GM21423 (cell line): ENCODE data around the gene RPS6KA5.
A peak's percentile ranks its signal among the peaks of the same experiment; 100 is the strongest.
"Not testable (repeated sequence)": the region's sequence is repeated elsewhere in the genome, so short reads cannot be mapped to it uniquely, and the experiment has no call there.

Experiments used
- ATAC-seq: cut with Tn5 transposase; IDR thresholded peaks from one replicate; pipeline ENCODE4 v1.9.1; 2021; ENCODE audit warnings: mild to moderate bottlenecking, moderate library complexity; ENCODE audit not compliant: unreplicated experiment

The RPS6KA5 gene

DNA sequence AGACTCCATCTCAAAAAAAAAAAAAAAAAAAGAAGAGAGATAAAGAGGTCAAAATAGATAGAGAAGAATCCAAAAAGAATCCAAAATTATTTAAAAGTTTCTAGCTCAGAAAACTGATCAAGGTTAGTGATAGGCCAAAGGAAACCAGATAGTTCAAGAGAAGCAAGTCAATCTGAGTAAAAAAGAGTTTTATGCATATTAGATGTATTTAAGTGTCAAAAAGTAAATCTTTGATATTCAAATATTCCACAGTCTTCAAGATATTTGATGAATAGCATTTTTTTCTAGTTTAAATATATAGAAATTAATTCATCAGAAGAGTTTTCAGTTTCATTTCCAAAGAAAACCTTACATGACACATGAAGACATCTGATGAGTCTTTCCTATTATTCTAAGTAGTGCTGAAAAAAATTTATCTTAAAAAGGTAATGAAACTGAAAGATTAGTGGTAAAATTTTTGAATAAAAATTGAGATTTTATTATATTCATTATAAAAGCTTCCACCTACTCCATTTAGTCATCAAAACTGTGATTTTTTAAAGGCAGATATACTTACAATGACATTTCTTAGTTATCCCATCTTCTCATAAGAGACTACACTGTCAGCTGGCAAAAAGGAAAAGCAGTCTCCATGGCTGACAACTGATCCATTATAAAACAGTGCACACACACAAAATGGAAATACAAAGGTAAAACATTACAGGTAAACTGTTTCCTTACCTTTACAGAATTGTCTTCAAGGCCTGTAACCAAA lies 68.6 kb downstream of the RPS6KA5 start:
- no peak for ATAC-seq

DNA sequence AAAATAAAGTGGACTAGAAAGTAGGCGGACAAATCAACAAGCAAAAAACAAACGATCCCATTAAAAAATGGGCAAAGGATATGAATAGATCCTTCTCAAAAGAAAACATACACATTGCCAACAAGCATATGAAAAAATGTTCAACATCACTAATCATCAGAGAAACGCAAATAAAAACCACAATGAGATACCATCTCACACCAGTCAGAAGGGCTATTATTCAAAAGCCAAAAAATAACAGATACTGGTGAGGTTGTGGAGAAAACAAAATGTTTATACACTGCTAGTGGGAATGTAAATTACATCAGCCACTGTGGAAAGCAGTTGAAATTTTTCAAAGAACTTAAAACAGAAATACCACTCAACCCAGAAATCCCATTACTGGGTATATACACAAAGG lies 70.3 kb downstream of the RPS6KA5 start:
- ATAC-seq: no peak

DNA sequence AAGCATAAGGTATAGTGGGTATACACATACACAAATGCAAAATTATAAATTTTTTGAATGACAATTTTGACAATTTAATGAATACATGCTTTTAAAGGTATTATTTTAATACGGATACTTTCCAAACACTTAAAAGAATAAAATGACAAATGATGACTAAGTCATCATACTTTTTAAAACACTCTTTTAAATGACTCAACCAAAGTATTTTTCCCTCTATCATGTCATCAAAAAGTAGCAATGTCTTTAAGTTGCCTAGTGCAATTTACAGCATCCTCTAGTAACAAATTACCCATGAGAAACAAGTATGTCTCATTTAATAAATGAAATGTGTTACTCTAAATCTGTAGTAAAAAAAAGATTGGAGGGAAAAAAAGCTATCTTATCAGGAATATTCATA lies 73.3 kb downstream of the RPS6KA5 start:
- ATAC-seq: no peak

DNA sequence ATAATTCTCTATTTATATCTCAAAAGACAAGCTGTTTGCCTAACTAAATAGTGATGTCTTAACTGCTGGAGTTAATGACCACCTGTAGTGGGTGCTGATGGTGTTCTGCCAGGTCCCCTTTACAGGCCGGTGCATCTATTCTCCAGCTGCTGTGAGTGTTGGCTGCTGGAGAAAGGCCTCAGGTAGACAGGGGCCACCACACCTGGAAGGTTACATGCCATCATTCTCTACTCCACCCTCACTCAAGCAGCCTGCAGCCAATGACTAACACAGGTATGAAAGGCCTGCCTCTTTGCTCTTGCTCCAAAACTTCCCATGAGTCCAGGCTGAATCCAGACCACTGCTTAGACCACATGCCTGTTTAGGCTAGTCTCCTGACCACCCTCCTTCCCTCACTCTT lies 73.9 kb downstream of the RPS6KA5 start:
- ATAC-seq: no peak

DNA sequence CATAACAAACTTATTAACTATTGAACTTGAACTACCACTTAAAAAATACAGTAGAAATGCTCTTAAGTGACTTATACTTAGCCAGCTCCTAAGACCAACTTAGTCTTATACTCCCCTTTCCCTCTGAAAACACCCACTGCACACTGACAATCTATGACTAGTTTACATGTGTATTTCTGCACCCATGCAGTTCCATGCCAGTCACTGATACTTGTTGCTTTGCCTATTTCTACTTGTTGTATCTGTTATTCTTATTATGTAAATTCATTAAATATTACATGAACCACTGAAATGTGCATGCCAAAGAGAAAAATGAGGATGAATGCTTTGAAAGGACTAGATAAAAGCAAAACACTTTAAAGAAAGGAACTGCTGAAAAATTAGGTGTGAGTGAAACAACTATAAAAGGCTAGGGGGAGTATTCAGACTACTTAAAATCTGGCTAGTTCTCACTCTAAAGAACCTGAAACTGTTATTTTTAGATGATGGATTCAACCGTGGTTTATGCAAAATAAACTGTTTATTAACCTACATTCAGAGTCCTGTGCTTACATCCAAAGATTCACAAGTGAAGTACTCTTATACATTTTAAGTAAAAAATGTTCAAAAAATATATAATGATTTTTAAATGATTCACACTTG lies 74.7 kb downstream of the RPS6KA5 start:
- peak; percentile 83 for ATAC-seq

DNA sequence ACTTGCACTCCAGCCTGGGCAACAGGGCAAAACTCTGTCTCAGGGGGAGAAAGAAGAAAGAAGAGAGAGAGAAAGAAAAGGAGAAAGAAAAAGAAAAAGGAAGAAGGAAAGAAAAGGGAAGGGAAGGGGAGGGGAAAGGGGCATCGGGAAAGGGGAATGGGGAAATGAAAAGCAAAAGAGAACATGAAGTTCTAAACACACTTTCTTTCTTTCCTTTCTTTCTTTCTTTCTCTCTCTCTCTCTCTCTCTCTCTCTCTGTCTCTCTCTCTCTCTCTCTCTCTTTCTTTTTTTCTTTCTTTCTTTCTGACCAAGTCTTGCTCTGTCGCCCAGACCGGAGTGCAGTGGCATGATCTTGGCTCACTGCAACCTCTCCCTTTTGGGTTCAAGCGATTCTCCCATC lies 76.9 kb downstream of the RPS6KA5 start:
- no peak for ATAC-seq

DNA sequence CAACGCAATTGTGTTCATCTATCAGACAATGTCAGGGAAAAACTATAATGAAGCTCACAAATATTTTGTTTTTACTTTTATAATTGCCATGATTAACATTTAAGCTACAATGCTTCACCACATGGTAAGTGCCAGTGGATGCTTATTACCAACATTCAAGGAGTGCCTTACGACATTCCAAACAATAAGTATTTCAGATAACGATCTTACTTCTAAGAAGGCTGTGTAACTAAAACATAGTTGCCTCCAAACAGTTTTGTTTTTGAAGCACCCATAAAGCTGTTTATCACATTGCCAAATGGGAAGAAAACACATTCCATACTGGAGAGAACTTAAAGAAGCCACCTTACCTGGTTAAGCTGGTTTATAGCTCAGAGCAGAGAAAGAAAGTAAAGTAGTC lies 78.8 kb downstream of the RPS6KA5 start:
- no peak for ATAC-seq

DNA sequence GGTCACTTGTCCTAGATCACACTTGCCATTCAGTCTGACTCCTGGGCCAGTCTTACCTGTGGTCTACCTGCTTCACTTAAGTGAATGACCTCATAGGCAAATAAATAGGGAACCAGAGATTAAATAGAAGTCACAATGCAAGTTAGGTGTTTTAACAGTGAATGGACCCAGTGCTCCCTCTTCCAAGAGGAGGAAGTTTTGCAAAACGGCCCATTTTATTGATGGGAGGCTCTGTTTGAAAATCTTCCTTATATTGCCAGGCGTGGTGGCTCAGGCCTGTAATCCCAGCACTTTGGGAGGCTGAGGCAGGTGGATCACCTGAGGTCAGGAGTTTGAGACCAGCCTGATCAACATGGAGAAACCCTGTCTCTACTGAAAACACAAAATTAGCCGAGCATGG lies 79.8 kb downstream of the RPS6KA5 start:
- not testable (repeated sequence) for ATAC-seq

DNA sequence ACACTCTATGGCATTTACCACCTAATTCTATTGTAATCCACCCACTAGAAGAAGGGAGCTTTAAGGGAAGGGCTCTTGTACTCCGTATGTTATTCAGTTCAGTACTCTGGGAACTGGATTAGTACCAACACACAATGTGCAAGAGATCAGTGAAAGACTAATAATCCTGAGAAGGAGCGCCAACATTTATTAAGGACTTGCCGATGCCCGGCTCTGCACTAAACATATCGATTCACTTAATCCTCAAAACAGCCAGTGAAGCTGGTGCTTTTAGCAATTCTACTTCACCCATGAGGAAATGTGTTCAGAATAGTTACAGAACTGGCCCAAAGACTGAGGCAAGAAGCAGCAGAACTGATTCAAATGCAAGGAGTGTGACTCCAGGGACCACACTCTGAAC lies 80.9 kb downstream of the RPS6KA5 start:
- no peak for ATAC-seq

DNA sequence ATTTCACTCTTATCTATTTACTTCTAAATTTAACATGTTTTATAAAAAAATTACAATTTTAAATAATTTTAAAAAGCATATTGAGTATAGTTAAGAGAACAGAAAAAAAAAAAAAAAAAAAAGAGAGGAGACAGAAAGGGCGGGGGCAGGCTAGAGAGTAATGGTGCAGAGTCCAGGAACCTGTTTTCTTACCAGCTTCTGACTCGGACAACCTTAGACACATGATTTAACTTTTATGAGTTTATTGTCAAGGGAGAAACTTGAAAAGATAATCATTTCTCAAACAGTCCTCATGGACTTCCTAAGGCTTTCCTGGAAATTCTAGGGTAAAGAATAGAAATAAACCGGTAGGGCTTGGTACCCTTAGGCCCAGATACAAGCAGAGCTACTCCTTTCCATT lies 84.3 kb downstream of the RPS6KA5 start:
- ATAC-seq: no peak

DNA sequence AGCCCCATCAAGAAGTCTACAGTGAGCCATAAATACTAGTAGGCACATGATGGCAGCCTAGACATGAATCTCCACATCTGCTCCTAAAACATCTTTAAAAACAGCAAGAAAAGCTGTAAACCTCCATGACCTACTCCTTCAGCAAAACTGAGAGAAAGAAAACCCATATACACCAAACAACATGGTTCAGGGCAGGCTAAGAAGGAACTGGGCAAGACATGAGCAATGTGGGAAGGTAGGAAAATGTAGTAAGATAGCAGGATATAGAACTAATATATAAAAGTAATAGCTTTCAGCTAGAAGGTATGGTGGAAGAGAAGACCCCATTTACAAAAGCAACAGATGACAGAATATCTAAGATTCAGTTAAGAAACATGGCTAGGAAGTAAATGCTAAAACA lies 88.8 kb downstream of the RPS6KA5 start:
- ATAC-seq: no peak

DNA sequence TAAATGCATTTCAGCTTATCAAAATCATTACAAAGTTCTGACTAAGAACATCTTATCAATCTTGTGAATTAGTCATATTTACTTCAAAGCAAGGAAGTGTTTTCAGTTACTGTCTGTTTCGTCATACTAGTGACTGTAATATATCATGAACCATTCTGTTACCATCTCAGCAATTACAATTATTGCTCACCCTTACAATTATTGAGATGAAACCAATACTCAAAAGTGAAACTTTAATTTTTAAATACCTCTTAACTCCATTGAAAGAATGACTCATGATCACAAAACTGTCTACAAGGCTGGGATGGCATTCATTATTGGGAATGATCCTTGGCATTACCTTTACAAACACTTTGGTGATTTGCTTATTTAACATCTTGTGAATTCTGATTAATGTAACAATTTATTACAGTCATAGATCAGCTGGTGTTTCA lies 90.3 kb downstream of the RPS6KA5 start:
- peak; percentile 51 for ATAC-seq

DNA sequence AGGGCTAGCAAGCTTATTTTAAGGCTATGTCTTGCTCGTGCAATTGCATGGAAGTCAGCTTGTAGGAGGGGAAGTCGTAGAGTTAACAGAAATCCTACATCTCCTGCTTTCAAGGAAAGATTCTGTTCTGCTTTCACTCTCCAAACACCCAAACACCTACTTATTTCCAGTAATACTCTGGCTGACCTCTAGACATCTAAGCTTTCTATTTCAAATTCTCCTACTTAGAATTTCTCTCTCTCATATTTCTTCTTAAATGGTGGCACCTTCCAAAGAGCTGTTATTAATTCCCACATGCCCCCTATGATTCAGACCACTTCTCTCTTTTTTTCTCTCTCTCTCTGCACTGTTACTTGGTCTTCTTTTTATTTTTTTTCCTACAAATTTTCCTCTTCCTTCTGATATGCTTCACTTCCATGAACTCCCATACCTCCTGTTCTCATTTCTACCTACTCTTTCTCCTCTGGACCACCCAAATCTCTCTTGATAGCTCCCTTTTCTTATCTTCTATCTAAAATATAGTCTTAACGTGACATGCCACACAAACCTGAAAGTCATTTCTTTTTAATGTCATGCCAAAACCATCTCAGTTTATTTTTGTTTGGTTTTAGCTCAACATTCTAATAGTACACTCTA lies 90.8 kb downstream of the RPS6KA5 start:
- ATAC-seq: no peak

DNA sequence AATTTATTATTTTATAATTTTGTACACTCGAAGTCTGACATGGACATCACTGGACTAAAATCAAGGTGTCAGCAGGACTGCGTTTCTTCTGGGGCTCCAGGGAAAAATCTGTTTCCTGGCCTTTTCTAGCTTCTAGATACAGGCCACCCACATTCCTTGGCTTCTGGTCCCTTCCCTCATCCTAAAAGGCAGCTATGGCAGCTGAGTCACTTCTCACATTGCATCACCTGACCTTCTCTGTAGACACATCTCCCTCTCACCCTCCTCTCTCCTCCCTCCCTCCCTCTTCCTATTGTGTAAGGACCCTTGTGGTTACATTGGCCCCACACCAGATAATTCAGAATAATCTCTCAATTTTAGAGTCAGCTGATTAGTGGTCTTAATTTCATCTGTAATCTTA lies 92.4 kb downstream of the RPS6KA5 start:
- ATAC-seq: no peak

DNA sequence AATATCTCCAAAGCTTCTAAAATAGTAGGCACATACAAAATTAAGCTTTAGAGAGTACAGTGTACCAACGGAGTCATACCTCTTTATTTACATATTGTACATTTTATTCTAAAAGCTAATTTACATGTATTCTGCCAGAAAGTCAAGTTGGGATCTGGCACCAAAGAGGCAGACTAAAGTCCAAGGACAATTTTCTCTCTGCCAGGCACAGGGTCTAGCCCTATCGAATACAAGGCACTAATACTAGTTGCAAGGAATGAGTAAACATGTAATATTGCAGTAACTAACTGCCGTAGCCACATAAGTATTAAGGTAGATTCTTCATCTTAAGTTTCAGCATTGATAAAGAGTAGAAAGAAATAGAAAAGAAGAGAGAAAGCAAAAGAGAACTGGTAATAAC lies 93.9 kb downstream of the RPS6KA5 start:
- no peak for ATAC-seq

DNA sequence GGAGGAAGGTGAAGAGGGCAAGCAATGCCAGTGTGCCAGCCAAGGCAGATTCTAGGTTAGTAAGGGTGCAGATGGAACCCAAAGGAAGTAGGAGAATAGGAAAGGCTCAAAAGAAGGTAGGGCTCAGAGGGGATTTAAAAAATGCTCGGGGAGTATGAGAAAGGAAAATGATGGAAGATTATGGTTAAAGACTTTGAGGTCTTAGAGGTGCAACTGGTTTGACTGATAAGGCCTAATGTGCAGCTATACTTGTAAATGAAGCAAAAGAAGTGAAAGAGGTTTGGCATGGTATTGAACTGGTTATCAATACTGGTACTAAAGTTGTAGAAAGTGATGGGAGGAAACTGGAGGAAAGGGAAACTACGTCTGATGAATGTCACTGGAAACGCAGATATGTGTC lies 94.7 kb downstream of the RPS6KA5 start:
- no peak for ATAC-seq

DNA sequence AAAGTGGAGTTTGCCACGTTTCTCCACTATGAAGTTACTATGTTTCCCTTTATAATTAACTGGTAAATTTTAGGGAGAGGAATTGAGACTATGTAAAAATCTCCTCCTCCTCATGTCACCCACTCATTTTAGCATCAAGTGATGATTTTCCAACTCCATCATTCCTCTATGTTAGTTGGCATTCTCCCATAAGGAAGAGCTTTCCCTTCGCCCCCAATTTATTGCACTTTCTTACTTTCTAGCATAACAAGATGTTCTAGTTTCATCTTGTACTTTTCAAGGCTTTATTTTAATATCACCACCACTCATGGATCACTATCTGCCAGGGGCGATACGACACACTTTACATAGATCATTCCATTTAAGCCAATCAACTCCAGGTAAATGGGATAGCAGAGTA lies 97.1 kb downstream of the RPS6KA5 start:
- ATAC-seq: no peak

DNA sequence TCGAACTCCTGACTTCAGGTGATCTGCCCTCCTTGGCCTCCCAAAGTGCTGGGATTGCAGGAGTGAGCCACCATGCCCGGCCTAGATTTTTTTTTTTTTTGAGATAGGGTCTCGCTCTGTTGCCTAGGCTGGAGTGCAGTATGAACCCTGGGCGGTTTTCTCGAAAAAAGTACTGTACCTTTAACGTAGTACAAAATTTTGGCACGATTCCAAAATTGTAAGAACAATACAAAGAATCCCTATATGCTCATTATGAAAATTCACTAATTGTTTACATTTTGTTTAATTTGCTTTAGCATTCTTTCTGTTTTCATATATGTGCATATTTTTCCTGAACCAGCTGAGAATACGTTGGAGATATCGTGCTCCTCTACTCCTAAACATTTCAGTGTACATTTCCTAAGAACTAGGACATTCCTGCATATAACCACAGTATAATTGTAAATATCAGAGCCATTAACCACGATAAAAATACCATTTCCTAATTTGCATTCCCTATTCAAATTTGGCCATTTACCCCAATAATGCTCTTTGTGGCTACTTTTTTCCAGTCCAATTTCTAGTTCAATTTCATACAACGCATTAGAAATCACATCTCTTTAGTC lies 97.8 kb downstream of the RPS6KA5 start:
- ATAC-seq: no peak

DNA sequence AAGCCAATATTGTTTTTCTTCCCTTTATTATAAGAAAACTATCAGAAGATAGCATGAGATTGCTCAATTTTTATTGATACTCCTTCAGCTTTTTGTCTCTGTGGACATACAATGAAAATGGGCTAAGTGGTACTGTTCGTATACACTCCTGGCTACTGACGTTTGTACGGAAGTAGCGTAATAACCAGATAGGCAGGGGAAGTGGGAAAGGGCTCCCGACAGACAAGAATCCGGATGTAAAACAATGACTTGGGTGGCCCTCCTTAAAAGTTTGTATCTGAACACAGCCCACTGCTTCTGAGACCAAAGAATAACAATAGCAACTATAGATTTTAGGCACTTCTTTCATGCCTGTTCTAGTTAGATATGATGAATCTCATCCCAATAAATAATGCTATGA lies 99.6 kb downstream of the RPS6KA5 start:
- ATAC-seq: no peak

DNA sequence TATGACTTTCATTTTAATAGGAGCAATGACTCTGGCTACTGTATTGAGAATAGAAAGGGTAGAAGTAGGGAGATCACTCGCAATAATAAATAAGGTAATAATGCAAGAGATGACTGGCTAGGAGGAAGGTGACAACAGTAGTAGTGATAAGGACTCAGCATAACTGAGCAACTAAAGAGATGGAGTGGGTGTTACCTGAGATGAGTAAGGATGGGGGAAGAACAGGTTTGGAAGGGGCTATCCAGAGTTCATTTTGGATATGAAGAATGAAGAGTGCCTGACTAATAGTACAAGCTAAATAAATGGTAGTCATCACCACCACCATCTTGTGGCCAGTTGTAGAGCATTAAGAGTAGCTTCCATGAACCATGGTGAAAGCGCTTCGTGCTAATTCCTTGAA lies 101.1 kb downstream of the RPS6KA5 start:
- ATAC-seq: no peak

DNA sequence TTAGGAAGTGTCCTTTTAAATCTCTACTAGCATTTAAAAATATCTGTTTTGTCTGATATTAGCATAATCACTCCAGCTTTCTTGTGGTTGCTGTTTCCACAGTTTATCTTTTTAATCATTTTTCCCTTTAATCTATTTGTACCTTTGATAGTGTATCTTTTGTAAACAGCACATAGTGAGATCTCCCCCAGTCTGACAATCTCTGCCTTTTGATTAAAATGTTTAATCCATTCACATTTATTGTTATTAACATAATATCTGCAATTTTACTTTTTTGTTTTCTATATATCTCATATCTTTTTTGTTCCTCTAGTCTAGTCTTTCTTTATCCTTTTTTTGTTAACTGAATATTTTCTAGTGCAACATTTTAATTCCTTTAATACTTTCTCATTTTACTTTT lies 104.2 kb downstream of the RPS6KA5 start:
- ATAC-seq: no peak

DNA sequence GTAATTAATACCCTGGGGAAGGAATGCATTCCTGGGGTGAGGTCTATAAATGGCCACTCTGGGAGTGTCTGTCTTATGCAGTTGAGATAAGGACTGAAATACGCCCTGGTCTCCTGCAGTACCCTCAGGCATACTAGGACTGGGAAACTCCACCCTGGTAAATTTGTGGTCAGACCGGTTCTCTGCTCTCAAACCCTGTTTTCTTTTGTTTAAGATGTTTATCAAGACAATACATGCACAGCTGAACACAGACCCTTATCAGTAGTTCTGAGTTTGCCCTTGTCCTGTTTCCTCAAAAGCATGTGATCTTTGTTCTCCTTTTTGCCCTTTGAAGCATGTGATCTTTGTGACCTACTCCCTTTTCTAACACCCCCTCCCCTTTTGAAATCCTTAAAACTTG lies 106.8 kb downstream of the RPS6KA5 start:
- not testable (repeated sequence) for ATAC-seq
